ENCODE measurements around the gene TLR6.

The TLR6 gene

DNA sequence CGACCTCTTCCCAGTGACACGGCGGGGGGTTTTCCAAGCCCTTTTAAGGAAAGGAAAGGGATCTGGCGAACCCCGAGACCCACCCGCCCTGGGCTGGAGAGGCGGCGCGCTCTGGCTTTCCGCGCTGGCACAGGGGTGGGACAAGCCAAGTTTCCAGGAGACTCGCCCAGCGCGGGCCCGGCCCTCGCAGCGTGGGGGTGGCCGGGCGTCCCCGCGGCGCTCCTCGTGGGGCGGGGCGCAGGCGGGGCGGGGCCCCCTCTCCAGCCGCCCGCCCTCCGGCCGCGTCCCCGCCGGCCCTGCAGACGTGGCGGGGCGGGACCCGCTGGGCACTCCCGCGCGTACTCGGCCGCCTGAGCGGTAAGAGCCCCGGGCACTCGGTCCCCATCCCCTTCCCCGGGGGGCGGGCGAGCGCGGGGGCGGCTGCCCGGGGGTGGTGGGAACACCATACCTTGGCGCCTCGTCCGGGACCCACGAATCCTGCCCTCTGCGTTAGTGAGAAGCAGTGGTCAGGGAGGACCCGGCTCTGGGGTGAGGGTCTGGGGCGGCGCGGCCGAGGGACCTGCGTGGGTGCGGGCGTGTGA lies 11.0 kb upstream of the TLR6 start, which contains the start of gene FAM114A1:
FAM114A1 (plus strand) TSS at position 329 of the 581 bp plus-strand sequence. CDS start 10,273 bp downstream, outside the sequence.
- DNase-seq (ENCODE audit: low read depth), result no peak

DNA sequence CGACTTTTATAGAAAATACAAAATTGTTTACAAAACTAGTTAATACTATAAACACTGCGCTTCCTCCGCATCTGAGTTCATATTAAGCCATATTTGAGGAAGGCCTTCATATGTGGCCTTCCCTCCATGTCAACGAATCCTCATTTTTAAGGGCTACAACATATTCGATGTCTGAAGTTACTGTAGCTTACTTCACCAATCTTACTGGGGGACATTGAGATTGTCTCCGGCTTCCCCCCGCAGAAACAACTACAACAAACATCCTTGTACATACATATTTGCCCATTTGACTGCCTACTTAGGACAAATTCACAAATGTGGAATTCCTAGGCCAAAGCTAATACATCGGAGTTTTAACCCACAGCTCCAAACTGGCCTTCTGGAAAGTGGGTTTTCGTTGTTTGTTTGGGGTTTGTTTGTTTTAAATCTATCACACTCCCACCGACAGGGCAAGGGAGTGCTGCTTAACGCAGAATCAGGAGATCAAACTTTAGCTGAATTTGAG lies 10.4 kb upstream of the TLR6 start:
- no peak for DNase-seq (ENCODE audit: low read depth)

DNA sequence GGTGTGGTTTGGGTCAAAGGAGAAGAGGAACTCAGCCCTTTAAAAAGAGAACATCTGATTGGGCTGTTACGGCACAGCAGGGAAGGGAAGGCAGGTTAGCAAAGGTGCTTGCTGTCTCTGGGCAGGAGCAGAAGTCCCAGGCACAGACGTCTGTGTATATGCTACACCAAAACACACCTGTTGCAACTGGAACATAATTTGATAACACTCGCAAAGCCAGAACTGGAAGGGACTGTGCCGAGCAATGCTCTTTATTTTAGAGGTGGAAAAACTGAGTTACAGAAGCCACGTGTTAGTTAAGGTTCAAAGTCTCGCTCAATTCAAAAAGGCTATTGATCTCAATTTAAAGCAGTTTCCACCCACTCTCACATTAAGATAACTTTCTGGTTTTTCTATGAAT lies 8.8 kb upstream of the TLR6 start:
- DNase-seq (ENCODE audit: low read depth), result no peak

DNA sequence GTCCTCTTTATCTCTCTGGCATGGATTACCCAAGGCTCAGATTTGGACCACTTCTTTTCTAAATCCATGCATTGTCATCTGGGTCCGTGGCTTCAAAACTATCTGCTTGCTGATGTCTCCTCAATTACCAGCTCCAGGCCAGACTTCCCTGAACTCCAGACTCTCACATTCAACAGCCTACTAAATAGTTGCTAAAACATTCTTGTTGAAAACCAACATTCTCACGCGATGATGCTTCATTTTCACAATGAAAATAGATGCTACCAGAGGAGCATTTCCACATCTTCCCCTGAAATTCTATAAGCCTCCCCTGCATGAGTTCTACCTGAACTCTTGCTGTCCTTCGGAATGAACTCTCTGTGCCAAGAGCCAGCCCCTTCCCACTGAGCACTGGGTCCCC lies 5.2 kb upstream of the TLR6 start:
- no peak for DNase-seq (ENCODE audit: low read depth)

DNA sequence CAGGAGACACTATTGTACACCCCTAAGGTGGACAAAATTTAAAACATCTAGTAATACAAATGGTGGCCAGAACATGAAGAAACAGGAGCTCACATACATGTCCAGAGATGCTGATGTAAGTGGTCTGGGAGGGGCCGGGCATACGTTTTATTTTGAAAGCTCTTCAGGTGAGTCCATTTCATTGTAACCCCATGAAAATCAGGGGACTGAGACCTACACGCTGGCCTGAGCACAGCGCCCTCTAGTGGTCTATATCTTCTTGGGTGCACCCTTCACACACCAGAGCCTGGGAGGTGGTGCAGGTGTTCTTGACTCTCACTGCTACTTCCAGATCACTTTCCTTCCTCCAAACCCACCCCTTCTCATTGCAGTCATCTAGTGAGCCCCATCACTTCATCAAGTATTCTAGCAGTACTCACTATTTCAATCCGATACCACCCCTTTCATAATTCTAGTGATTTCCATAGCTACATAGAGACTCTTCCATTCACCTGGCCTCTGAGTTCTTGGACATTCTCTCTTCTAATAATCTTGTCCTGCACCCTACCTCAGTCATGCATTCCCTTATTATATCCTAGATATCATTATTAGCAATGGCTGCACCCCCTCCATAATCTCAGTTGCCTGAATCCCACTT lies 4.3 kb upstream of the TLR6 start:
- no peak for DNase-seq (ENCODE audit: low read depth)

DNA sequence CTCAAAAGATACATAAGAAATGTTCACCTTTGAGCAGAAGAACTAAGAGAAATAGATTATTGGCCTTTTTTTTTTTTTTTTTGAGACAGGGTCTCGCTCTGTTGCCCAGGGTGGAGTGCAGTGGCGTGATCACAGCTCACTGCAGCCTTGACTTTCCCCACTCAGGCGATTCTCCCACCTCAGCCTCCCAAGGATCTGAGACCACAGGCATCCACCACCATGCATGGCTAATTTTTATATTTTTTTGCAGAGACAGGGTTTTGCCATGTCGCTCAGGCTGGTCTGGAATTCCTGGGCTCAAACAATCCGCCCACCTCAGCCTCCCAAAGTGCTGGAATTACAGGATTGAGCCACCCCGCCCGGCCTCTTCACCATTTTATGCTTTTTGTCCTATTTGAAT lies 2.9 kb upstream of the TLR6 start:
- no peak for DNase-seq (ENCODE audit: low read depth)

DNA sequence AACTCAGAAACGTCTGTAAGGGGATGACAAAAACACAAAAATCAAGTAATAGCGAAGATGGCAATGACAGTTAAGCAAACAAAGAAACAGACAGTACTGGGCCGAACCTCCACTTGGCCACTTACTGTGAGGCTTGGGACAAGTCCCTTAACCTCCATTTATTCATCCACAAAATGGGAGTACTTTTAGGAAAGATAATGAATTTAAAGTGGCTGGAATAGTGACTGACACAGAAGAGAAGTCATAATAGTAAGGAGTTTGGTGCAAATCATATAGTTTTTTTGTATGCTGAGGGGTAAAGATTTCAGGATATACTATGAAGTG lies 1.4 kb upstream of the TLR6 start:
- DNase-seq (ENCODE audit: low read depth), result no peak

DNA sequence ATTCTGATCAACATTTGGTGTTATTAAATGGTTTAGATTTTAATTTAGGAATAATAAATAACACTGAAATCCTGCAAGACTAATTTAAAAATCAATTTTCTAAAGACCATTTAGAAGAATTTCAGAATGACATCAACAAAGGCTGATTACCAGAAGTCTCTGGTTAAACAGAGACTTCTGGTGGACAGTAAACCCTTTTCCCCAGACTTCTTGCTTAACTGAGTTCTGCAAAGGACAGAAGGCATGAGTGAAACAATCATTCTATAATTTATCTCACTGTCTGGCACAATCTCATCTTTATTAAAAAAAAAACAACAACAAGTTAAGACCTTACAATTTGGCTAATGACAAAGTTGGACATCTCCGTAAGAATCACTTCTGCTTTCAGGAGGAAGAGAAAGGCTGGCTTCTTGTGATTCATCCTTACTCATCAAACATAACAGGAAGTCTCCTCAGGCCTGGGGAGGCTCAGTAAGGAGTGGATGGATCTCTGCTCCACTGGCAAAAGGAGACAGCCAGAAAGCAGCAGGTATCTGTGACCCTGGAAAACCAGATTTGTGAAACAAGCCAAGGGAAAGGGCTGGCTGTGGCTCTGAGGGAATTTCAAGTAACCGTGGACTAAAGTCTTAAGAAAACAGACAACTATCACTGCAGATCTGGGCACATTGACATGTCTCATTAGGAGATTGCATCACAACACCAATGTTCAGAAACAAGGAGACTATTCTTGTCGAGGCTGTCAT lies 908 bp upstream of the TLR6 start:
- peak; percentile 83 for DNase-seq (ENCODE audit: low read depth)

DNA sequence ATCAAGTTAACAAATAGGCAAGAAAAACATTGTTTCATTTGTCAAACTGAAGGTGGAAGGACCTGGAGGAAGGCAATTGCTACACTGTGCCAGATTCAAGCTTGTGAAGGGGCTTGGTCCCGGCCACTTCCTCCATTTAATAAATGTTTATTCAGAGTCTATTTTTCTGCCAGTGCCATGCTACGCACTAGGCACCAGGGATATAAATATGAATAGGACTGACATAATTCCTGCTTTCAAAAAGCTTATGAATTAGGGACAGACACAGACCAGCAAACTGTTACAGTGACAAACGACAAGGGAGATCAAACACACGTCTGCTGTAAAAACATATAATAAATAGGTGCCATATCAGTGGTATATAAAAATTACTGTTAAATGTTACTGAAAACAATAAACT lies 571 bp downstream of the TLR6 start:
- no peak for DNase-seq (ENCODE audit: low read depth)

DNA sequence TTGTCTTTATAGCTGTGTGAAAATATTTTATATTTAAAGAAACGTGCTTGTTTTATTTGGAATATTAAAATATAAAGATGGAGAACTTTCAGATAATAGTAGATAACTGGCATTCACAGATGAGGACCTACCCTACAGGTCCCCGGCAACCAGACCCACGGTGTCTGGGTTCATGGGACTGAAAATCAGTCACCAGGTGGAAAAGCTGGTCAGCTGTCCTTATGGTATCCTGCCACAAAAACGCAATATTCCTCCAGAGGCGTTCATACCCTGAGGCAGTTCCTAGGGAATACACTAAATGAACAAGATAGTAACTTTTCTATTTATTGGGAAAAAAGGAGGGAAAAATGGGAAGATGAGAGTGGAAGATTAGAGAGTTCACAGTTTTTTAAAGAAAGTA lies 1.2 kb downstream of the TLR6 start:
- no peak for DNase-seq (ENCODE audit: low read depth)

DNA sequence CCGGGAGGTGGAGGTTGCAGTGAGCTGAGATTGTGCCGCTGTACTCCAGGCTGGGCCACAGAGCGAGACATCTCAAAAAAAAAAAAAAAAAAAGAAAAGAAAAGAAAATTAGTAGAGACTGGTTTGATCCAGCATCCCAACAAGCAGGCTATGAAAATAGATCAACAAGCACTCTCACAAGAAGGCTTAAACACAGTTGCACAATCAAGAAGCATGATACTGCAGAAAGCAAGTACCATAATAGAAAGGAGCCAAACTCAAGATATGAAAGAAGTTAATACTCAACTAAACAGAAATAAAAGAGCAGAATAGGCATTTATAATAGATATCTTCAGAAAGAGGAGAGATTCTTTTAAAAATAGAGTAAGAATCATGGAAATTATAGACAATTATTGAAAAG lies 10.6 kb downstream of the TLR6 start:
- DNase-seq (ENCODE audit: low read depth), result no peak

DNA sequence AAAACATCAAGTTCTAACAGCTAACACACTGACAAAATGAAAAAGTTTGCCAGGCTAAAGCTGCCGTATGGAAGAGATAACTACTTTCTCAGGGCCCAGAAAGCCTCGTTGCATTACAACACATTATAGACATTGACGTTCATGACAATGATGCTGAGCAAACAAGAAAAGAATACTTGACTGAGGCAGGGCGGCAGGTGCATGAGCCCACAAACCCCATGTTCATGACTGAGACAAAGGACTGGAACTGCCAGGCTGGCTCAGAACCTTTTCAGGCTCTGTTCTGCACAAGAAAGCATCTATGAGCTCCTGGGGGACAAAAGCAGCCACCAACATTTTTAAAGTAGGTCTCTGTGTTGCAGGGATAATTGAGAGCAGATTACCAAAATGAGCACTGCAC lies 13.6 kb downstream of the TLR6 start:
- DNase-seq (ENCODE audit: low read depth), result no peak

DNA sequence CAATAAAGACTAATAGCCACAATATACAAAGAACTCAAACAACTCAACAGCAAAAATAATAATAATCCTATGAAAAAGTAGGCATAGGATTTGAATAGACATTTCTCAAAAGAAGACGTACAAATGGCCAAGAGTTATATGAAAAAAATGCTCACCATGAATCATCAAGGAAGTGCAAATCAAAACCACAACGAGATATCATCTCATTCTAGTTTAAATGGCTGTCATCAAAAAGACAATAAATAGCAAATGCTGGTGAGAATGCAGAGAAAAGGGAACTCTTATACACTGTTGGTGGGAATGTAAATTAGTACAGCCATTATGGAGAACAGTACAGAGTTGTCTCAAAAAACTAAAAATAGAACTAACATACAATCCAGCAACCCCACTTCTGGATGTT lies 18.8 kb downstream of the TLR6 start:
- DNase-seq (ENCODE audit: low read depth), result no peak

DNA sequence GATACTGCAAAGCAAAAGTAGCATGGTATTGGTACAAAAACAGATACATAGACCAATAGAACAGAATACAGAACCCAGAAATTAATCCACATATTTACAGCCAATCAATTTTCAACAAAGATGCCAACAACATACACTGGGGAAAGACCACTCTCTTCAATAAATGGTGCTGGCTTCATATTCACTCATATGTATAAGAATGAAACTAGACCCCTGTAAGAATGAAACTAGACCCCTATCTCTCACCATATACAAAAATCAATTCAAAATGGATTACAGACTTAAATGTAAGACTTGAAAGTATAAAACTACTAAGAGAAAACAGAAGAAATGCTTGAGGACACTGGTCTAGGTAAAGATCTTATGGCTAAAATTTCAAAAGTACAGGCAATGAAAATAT lies 19.3 kb downstream of the TLR6 start:
- DNase-seq (ENCODE audit: low read depth), result no peak

DNA sequence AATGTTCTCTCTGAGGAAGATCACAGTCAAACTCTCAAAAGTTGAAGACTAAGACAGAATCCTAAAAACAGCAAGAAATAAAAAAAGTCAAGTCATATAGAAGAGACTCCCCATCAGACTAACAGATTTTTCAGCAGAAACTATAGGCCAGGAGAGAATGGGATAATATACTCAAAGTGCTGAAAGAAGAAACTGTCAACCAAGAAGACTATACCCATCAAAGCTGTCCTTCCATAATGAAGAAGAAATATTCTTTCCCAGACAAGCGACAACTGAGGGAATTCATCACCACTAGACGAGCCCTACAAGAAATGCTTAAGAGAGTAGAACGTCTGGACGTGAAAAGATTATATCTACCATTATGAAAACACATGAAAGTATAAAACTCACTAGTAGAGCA lies 22.0 kb downstream of the TLR6 start:
- no peak for DNase-seq (ENCODE audit: low read depth)

DNA sequence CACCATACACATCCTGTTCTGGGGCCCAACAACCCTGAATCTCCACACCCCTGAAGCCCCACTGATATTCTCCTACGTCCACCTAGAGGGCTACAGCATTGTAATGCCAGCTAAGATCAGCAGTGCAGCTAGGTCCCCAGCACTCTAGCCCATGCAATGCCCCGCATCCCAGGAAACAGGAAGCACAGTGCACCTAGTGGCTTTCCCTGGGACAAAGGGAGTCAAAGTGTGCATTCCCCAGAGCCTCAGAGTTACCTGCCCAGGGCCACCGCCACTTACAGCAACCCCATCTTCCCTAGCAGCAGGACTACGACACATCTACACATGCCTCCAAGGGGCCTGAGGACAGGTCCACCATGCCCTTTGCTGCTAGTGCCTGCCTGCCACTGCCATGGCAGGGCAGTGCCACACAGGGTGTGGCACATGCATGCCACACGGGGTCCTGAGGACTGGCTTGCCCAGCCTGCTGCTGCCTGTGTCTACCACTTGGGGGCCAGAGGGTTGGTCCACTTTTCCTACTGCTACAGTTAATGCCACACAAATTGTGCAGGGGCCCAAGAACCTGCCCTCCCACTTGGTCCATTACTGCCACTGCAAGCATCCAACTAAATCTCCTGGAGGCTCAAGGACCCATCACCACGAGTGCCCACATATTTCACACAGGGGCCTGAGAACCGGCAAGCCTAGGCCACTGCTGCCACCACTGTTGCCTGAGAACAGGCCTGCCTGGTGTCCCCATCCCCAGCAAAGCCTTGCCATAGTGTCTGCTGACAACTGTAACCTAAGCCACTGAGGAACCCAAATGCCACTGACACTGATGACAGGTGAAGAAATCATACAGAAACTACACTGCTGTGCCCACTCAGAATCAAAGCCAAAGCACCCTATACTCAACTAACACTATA lies 23.7 kb downstream of the TLR6 start:
- no peak for DNase-seq (ENCODE audit: low read depth)

DNA sequence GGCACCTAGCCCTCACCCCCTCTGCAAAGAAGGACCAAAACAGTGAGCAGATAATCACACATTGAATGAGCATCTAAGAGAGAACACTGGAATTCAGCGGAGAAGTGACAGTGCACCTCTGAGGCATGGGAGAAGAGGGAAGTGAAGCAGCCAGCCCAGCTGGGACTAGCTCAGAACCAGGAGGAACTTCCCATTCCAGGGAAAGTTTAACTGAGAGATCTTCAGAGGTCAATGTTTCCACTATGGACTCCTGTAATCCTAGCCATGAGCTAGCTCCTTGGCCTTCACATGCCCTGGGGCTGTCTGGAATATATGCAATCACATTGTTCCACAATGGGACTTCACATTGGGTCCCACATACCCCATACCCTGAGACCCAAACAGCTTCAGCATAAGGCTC lies 24.4 kb downstream of the TLR6 start:
- no peak for DNase-seq (ENCODE audit: low read depth)

DNA sequence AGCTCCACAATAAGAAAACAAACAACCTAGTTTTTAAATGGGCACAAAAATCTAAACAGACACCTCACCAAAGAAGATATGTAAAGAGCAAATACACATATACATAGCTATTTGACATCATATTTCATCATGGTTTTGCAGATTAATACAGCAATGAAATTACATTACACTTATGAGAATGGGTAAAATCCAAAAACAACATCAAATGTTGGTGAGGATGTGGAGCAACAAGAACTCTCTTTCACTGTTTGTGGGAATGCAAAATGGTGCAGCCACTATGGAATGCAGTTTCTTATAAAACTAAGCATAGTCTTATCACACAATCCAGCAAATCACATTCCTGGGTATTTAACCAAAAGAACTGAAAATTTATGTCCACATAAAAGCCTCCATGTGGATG lies 25.0 kb downstream of the TLR6 start:
- DNase-seq (ENCODE audit: low read depth), result no peak

DNA sequence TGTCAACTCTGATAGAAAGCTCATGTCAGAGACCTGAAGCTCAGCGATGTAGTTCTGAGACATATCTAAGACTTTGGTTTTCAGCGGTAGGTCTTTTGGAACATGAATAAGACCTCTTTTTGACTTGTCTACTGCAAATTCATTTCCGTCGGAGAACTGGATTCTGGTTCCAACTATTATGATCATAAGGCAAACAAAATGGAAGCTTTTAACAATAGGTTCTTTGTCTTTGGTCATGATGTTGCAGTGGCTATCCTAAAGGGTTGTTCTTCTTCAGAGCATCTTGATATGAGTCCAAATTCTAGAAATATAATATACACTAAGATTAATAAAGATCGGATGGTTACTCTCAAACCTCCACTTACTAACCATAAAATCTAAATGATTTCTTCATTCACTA lies 27.4 kb downstream of the TLR6 start:
- DNase-seq (ENCODE audit: low read depth), result no peak

DNA sequence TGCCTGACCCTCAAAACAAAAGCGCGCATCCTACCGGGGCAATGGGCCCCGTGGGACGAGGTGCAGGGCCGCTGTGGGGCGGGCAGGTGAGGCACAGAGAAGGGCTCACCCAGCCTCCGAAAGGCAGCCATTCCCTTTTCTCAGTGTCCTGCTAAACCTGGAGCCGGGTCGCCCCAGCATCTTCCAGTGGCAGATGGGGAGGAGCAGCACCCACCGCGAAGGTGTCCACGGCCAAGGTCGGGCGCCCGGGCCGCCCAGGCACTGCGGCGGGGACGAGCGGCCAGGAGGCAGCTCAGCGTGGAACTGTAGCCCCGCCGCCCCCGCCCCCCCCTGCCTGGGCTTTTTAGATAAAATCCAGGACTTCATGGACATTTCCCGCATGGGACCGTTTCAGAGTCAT lies 32.9 kb downstream of the TLR6 start:
- no peak for DNase-seq (ENCODE audit: low read depth)

DNA sequence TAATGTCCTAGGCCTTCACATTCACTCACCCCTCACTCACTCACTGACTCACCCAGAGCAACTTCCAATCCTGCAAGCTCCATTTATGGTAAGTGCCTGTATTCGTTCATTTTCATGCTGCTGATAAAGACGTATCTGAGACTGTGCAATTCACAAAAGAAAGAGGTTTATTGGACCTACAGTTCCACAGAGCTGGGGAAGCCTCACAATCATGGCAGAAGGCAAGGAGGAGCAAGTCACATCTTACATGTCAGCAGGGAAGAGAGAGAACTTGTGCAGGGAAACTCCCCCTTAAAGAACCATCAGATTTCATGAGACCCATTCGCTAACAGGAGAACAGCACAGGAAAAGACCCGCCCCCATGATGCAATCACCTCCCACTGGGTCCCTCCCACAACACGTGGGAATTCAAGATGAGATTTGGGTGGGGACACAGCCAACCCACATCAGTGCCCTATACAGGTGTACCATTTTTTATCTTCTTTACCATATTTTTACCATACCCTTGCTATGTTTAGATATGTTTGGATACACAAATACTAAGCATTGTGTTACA lies 33.8 kb downstream of the TLR6 start:
- DNase-seq (ENCODE audit: low read depth), result no peak

DNA sequence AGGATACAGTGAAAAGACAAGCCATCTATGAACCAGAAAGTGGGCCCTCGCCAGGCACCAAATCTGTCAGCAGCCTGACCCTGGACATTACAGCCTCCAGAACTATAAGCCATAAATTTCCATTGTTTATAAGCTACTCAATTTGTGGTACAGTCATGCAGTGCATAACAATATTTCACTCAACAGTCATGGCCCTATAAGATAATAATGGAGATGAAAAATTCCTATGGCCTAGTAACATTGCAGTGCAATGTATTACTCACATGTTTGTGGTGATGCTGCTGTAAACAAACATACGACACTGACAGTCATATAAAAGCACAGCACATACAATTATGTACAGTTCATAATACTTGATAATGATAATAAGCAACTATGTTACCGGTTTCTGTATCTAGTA lies 34.9 kb downstream of the TLR6 start:
- no peak for DNase-seq (ENCODE audit: low read depth)

All from non-pigmented ciliary epithelial cell (primary cell).